Endothelial cell of umbilical vein (primary cell): ENCODE measurements around the gene INS. TPM values are rescaled to one million over a fixed set of nuclear protein-coding genes. Genes with fewer than 3 reads are reported as not detected.

Experiments used
- BruUV-seq: library from RNA; stranded (reverse); fragments of 400-500 nt; replicated peaks from 2 replicates; lab custom pipeline; 2021; lab: Mats Ljungman, UMichigan
- CTCF ChIA-PET: fragments of 300-600, 350-600 bp; sonication (Branson Sonifier 250); formaldehyde crosslinking; loops from one replicate; lab custom pipeline; 2021; ENCODE audit warnings: antibody characterized with exemption, inconsistent platforms; lab: Charles Lee
- POLR2A ChIA-PET: fragments of 300-600, 350-600 bp; sonication (Branson Sonifier 250); formaldehyde crosslinking; loops from one replicate; lab custom pipeline; 2021; ENCODE audit warnings: antibody characterized with exemption, inconsistent platforms; lab: Charles Lee
- DNase-seq: peaks from one replicate; pipeline ENCODE4 v3.0.0-alpha.2; 2011; ENCODE audit warnings: low read depth, low spot score
- FAIRE-seq: peaks from 2 replicates; lab custom pipeline; 2011; peaks lifted over from hg19 to GRCh38; lab: Jason Lieb, UNC
- H2AFZ ChIP-seq: 2 replicates; pipeline ENCODE4 v1.6.0; 2012; ENCODE audit warnings: low read depth, low read length, control low read depth, inconsistent platforms
- H3K27ac ChIP-seq: 2 replicates; pipeline ENCODE4 v1.5.1; 2011; ENCODE audit warnings: low read depth, mild to moderate bottlenecking, control low read depth, low read length, moderate library complexity; ENCODE audit not compliant: insufficient read depth
- H3K27me3 ChIP-seq, 2 experiments: 2 replicates each; pipeline versions ENCODE4 v1.6.0 to v1.6.1; 2011; ENCODE audit warnings: low read length in 2 of 2, mixed read lengths in 1 of 2; ENCODE audit not compliant: control insufficient read depth in 2 of 2, insufficient read depth in 2 of 2
- H3K36me3 ChIP-seq, 2 experiments: 2 replicates in 1 of 2; 3 replicates in 1 of 2; pipeline ENCODE4 v1.5.1; 2011; ENCODE audit warnings: low read length in 2 of 2, mild to moderate bottlenecking in 1 of 2, moderate library complexity in 1 of 2; ENCODE audit not compliant: control insufficient read depth in 2 of 2, insufficient read depth in 2 of 2; ENCODE audit errors: extremely low read depth in 1 of 2
- H3K4me1 ChIP-seq: 3 replicates; pipeline ENCODE4 v1.5.1; 2011; ENCODE audit warnings: mild to moderate bottlenecking, low read length; ENCODE audit not compliant: control insufficient read depth, insufficient read depth; ENCODE audit errors: extremely low read depth
- H3K4me2 ChIP-seq: 2 replicates; pipeline ENCODE4 v1.6.1; 2011; ENCODE audit warnings: low read length, control low read depth, mixed read lengths; ENCODE audit not compliant: insufficient read depth
- H3K4me3 ChIP-seq, 3 experiments: fragments of 200-600 bp in 1 of 3; sonication (generic), shearing (Covaris generic) in 1 of 3; replicated peaks in 1 of 3; 2 replicates each; pipeline ENCODE4 v1.5.1; 2011 to 2016; ENCODE audit warnings: control low read depth in 3 of 3, low read length in 3 of 3, mild to moderate bottlenecking in 2 of 3, inconsistent platforms in 1 of 3, low read depth in 1 of 3, moderate library complexity in 1 of 3; ENCODE audit not compliant: insufficient read depth in 1 of 3
- H3K79me2 ChIP-seq: 2 replicates; pipeline ENCODE4 v1.6.0; 2012; ENCODE audit warnings: low read length, inconsistent platforms; ENCODE audit not compliant: control insufficient read depth, insufficient read depth
- H3K9ac ChIP-seq: replicated peaks from 2 replicates; pipeline ENCODE3; 2011; ENCODE audit warnings: low read length, control low read depth; ENCODE audit not compliant: insufficient read depth; ENCODE audit errors: extremely low read depth
- H3K9me1 ChIP-seq: replicated peaks from 3 replicates; pipeline ENCODE4 v1.6.0; 2011; ENCODE audit warnings: mild to moderate bottlenecking, low read length; ENCODE audit not compliant: control insufficient read depth, insufficient read depth; ENCODE audit errors: extremely low read depth
- H3K9me3 ChIP-seq: replicated peaks from 2 replicates; pipeline ENCODE4 v1.5.1; 2012; ENCODE audit warnings: low read length, inconsistent platforms; ENCODE audit not compliant: control insufficient read depth, insufficient read depth
- H4K20me1 ChIP-seq: replicated peaks from 2 replicates; pipeline ENCODE3; 2011; ENCODE audit warnings: mild to moderate bottlenecking, low read length; ENCODE audit not compliant: control insufficient read depth, insufficient read depth; ENCODE audit errors: extremely low read depth
- EZH2 ChIP-seq: IDR thresholded peaks from 2 replicates; pipeline ENCODE4 v1.6.1; 2012; ENCODE audit warnings: borderline replicate concordance, low read depth, mild to moderate bottlenecking, moderate library complexity, low read length, inconsistent platforms; ENCODE audit not compliant: severe bottlenecking
- FOS ChIP-seq: IDR thresholded peaks from 2 replicates; pipeline ENCODE4 v1.6.1; 2011; ENCODE audit warnings: mild to moderate bottlenecking, low read length, moderate library complexity, borderline replicate concordance; ENCODE audit not compliant: insufficient read depth
- GATA2 ChIP-seq: IDR thresholded peaks from 2 replicates; pipeline ENCODE4 v1.7.0; 2011; ENCODE audit warnings: low read depth, mild to moderate bottlenecking, moderate library complexity, mixed read lengths, low read length; ENCODE audit not compliant: insufficient read length, insufficient read depth
- JUN ChIP-seq: IDR thresholded peaks from 2 replicates; pipeline ENCODE4 v1.6.1; 2011; ENCODE audit warnings: borderline replicate concordance, low read depth; ENCODE audit not compliant: insufficient read length, insufficient read depth
- MYC ChIP-seq: IDR thresholded peaks from one replicate; pipeline ENCODE4 v1.6.1; 2011; ENCODE audit warnings: mild to moderate bottlenecking, low read depth, low read length
- POLR2A ChIP-seq: IDR thresholded peaks from 2 replicates; pipeline ENCODE4 v1.6.1; 2012; ENCODE audit warnings: low read depth, mild to moderate bottlenecking, control low read depth, low read length
- POLR2AphosphoS5 ChIP-seq: IDR thresholded peaks from 2 replicates; pipeline ENCODE4 v1.6.1; 2012; ENCODE audit warnings: low read depth, mild to moderate bottlenecking, control low read depth, low read length, moderate library complexity; ENCODE audit not compliant: insufficient read depth
- dilution Hi-C: fragments of 300-500 bp; cut with MboI; formaldehyde crosslinking; loops from one replicate; pipeline ENCODE4 v1.15.0; 2019; ENCODE audit warnings: low sequenced_read_pairs; ENCODE audit not compliant: extremely low pct_ligation_motif_present
- intact Hi-C: fragments of 100-400 bp; cut with micrococcal nuclease; formaldehyde crosslinking; loops from one replicate; pipeline ENCODE4 v1.10.0; 2022
- polyA plus RNA-seq, 4 experiments: library from polyadenylated mRNA; depleted of rRNA in 3 of 4; stranded (reverse) in 3 of 4; unstranded in 1 of 4; fragments of >200 nt; gene quantifications; 2 replicates each; pipeline versions ENCODE4 v1.2.1 to v1.2.3, GENCODE V29; 2011 to 2012; ENCODE audit warnings: missing spikeins in 1 of 4
- total RNA-seq: library from RNA; stranded (reverse); gene quantifications from 2 replicates; pipeline ENCODE4 v1.2.3, GENCODE V29; 2021
- TF ChIP-seq, protein P1 (sequence below): IDR thresholded peaks from 2 replicates; pipeline ENCODE4 v1.6.1; 2011; ENCODE audit not compliant: insufficient read depth, insufficient read length
- TF ChIP-seq, protein P2 (sequence below), 2 donors: IDR thresholded peaks; 1 replicate in 1 of 2; 2 replicates in 1 of 2; pipeline ENCODE4 v1.5.1; 2011; ENCODE audit warnings: low read length in 2 of 2, mild to moderate bottlenecking in 2 of 2, moderate library complexity in 2 of 2, control low read depth in 1 of 2, inconsistent platforms in 1 of 2, low read depth in 1 of 2; ENCODE audit not compliant: insufficient read depth in 1 of 2; ENCODE audit errors: extremely low read depth in 1 of 2

INS gene
- total and polyA plus RNA-seq, 2 donors (not counting 3 experiments of a cell fraction or from before 2014, with no cell fraction given), result not detected

DNA sequence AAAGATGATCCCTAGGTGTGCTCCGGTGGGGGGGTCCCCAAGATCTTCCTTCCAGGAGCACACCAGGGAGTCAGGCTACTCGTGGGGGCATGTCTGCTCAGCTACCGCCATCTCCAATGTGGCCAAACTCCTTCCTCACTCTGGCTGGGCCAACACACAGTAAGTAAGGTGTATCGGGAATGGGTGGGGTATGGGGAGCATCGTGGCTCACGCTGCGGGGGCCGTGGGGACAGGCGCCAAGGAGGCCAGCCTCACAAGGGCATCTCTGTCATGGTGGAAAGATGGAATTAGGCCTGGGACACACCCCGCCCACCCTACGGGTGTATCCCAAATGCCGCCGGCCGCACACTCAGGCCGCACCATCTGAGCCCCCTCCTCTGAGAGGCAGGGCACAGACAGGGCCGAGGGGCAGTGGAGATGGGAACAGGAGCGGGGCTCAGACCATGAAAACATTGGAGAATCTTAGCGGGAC lies 30.1 kb downstream of the INS start:
- BruUV-seq, result no TSS peak
- Histone ChIP-seq H3K4me2 (no peak overlapping the region), H3K79me2 (no peaks in the 10 kb centered on the region), H3K27ac (no peak overlapping the region), H3K9me1 (no peaks in the 10 kb centered on the region), H3K27me3 (peaks cover 0 to 2% of the 10 kb centered on the region in 2 experiments), H4K20me1 (no peaks in the 10 kb centered on the region), H3K9me3 (no peaks in the 10 kb centered on the region), H3K9ac (no peak overlapping the region), H3K4me3 (no peak overlapping the region), H3K4me1 (no peaks in the 10 kb centered on the region), H2AFZ (no peak overlapping the region), H3K36me3 (no peaks in the 10 kb centered on the region)
- TF ChIP-seq JUN (no peak), POLR2A (no peak), FOS (no peak), EZH2 (no peak), GATA2 (no peak), MYC (no peak), POLR2AphosphoS5 (no peak)
- TF ChIP-seq, protein P1, sequence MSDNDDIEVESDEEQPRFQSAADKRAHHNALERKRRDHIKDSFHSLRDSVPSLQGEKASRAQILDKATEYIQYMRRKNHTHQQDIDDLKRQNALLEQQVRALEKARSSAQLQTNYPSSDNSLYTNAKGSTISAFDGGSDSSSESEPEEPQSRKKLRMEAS, result no peak
- TF ChIP-seq, protein P2, sequence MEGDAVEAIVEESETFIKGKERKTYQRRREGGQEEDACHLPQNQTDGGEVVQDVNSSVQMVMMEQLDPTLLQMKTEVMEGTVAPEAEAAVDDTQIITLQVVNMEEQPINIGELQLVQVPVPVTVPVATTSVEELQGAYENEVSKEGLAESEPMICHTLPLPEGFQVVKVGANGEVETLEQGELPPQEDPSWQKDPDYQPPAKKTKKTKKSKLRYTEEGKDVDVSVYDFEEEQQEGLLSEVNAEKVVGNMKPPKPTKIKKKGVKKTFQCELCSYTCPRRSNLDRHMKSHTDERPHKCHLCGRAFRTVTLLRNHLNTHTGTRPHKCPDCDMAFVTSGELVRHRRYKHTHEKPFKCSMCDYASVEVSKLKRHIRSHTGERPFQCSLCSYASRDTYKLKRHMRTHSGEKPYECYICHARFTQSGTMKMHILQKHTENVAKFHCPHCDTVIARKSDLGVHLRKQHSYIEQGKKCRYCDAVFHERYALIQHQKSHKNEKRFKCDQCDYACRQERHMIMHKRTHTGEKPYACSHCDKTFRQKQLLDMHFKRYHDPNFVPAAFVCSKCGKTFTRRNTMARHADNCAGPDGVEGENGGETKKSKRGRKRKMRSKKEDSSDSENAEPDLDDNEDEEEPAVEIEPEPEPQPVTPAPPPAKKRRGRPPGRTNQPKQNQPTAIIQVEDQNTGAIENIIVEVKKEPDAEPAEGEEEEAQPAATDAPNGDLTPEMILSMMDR (IDR thresholded peaks at IDR 0.05; ENCODE audit: extremely low read depth in 1 of 2, insufficient read depth in 1 of 2, low read depth in 1 of 2, low read length in 2 of 2), result no peak
- ChIA-PET POLR2A (no interaction called here), CTCF (no interaction called here)
- FAIRE-seq (no peak), DNase-seq (no peak)
- intact Hi-C loops (no loop called here), dilution Hi-C loops (no loop called here)
